Loucy (cell line): Measurements from ENCODE around the gene SGIP1.

Experiments used
- H2AFZ ChIP-seq: fragments of 200-600 bp; sonication (generic); 2 replicates; pipeline ENCODE4 v1.6.0; 2016; ENCODE audit warnings: antibody characterized with exemption, mild to moderate bottlenecking, low read length, moderate library complexity
- H3F3A ChIP-seq: fragments of 200-600 bp; 2 replicates; pipeline ENCODE4 v1.6.0; 2016; ENCODE audit warnings: antibody characterized with exemption, low read depth, mild to moderate bottlenecking
- H3K27me3 ChIP-seq: fragments of 200-600 bp; sonication (generic); 2 replicates; pipeline ENCODE4 v1.6.1; 2014; ENCODE audit warnings: low read length, mild to moderate bottlenecking; ENCODE audit not compliant: insufficient read depth, poor library complexity, severe bottlenecking
- H3K36me3 ChIP-seq: fragments of 200-600 bp; sonication (generic); 2 replicates; pipeline ENCODE4 v1.6.1; 2016; ENCODE audit warnings: low read length; ENCODE audit not compliant: insufficient read depth
- H3K4me1 ChIP-seq: fragments of 200-600 bp; sonication (generic); 2 replicates; pipeline ENCODE4 v1.5.1; 2014; ENCODE audit warnings: low read length, mild to moderate bottlenecking; ENCODE audit not compliant: insufficient read depth, poor library complexity, severe bottlenecking
- H3K4me2 ChIP-seq: fragments of 200-600 bp; sonication (generic); 2 replicates; pipeline ENCODE4 v1.6.0; 2014; ENCODE audit warnings: antibody characterized with exemption, low read length, low read depth, mild to moderate bottlenecking; ENCODE audit not compliant: poor library complexity, severe bottlenecking
- H3K4me3 ChIP-seq: fragments of 200-600 bp; sonication (generic); 2 replicates; pipeline ENCODE4 v1.5.1; 2014; ENCODE audit warnings: low read length, mild to moderate bottlenecking, mixed read lengths; ENCODE audit not compliant: poor library complexity, severe bottlenecking
- H3K79me2 ChIP-seq: fragments of 200-600 bp; sonication (generic); 2 replicates; pipeline ENCODE4 v1.6.1; 2014; ENCODE audit warnings: low read length; ENCODE audit not compliant: insufficient read depth
- H3K9ac ChIP-seq: fragments of 200-600 bp; sonication (generic); 2 replicates; pipeline ENCODE4 v1.6.0; 2014; ENCODE audit warnings: mild to moderate bottlenecking, low read depth, low read length, moderate library complexity; ENCODE audit not compliant: poor library complexity, severe bottlenecking
- H3K9me2 ChIP-seq: fragments of 200-600 bp; sonication (generic); replicated peaks from 2 replicates; pipeline ENCODE4 v1.6.1; 2016; ENCODE audit warnings: low read depth, low read length, mixed read lengths
- H3K9me3 ChIP-seq: fragments of 200-600 bp; sonication (generic); 2 replicates; pipeline ENCODE4 v1.6.1; 2014; ENCODE audit warnings: mild to moderate bottlenecking, antibody characterized with exemption, low read length, low read depth; ENCODE audit not compliant: insufficient read depth
- H4K20me1 ChIP-seq: fragments of 200-600 bp; sonication (generic); 2 replicates; pipeline ENCODE4 v1.6.0; 2014; ENCODE audit warnings: antibody characterized with exemption, low read length, mild to moderate bottlenecking; ENCODE audit not compliant: insufficient read depth, poor library complexity, severe bottlenecking
- EZH2phosphoT487 ChIP-seq: fragments of 200-600 bp; IDR thresholded peaks from 2 replicates; pipeline ENCODE4 v1.6.1; 2018; ENCODE audit warnings: antibody characterized with exemption, mild to moderate bottlenecking, moderate library complexity, borderline replicate concordance
- TF ChIP-seq, protein P1 (sequence below): fragments of 200-600 bp; sonication (generic); conservative IDR thresholded peaks from 2 replicates; pipeline ENCODE4 v1.5.1; 2014; ENCODE audit warnings: mild to moderate bottlenecking, antibody characterized with exemption, low read length

Gene SGIP1

GRCh38 chr1:66705110-66705509 lies 171.2 kb downstream of the SGIP1 start:
- Histone ChIP-seq H4K20me1 (no peaks in the 10 kb centered on the region), H3K4me3 (no peak overlapping the region), H3K9me2 (no peaks in the 10 kb centered on the region), H3K9me3 (no peaks in the 10 kb centered on the region), H2AFZ (no peak overlapping the region), H3K79me2 (no peaks in the 10 kb centered on the region), H3K4me2 (no peak overlapping the region), H3K4me1 (no peaks in the 10 kb centered on the region), H3K9ac (no peak overlapping the region), H3K27me3 (no peaks in the 10 kb centered on the region), H3F3A (no peaks in the 10 kb centered on the region), H3K36me3 (no peaks in the 10 kb centered on the region)
- TF ChIP-seq EZH2phosphoT487, result no peak
- TF ChIP-seq, protein P1, sequence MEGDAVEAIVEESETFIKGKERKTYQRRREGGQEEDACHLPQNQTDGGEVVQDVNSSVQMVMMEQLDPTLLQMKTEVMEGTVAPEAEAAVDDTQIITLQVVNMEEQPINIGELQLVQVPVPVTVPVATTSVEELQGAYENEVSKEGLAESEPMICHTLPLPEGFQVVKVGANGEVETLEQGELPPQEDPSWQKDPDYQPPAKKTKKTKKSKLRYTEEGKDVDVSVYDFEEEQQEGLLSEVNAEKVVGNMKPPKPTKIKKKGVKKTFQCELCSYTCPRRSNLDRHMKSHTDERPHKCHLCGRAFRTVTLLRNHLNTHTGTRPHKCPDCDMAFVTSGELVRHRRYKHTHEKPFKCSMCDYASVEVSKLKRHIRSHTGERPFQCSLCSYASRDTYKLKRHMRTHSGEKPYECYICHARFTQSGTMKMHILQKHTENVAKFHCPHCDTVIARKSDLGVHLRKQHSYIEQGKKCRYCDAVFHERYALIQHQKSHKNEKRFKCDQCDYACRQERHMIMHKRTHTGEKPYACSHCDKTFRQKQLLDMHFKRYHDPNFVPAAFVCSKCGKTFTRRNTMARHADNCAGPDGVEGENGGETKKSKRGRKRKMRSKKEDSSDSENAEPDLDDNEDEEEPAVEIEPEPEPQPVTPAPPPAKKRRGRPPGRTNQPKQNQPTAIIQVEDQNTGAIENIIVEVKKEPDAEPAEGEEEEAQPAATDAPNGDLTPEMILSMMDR, result no peak

- Histone ChIP-seq H3K4me1 (peaks cover under 1% of the 10 kb centered on the region), H3K79me2 (no peaks in the 10 kb centered on the region), H3K9me2 (no peaks in the 10 kb centered on the region), H3K9ac (no peak overlapping the region), H2AFZ (no peak overlapping the region), H3K27me3 (no peaks in the 10 kb centered on the region), H4K20me1 (no peaks in the 10 kb centered on the region), H3K4me3 (no peak overlapping the region), H3K36me3 (no peaks in the 10 kb centered on the region), H3F3A (no peaks in the 10 kb centered on the region), H3K9me3 (no peaks in the 10 kb centered on the region), H3K4me2 (no peak overlapping the region)
- no peak for TF ChIP-seq EZH2phosphoT487
- TF ChIP-seq, protein P1, result peak; percentile 68
Measured at GRCh38 chr1:66711420-66711819, 177.5 kb downstream of the SGIP1 start.

- Histone ChIP-seq H4K20me1 (no peaks in the 10 kb centered on the region), H3K4me1 (peaks cover 10% of the 10 kb centered on the region), H3K4me3 (no peak overlapping the region), H3K9ac (no peak overlapping the region), H3K9me3 (no peaks in the 10 kb centered on the region), H2AFZ (no peak overlapping the region), H3F3A (no peaks in the 10 kb centered on the region), H3K4me2 (no peak overlapping the region), H3K27me3 (no peaks in the 10 kb centered on the region), H3K9me2 (no peaks in the 10 kb centered on the region), H3K79me2 (no peaks in the 10 kb centered on the region), H3K36me3 (no peaks in the 10 kb centered on the region)
- TF ChIP-seq EZH2phosphoT487, result no peak
- TF ChIP-seq, protein P1, result no peak
Measured at GRCh38 chr1:66712839-66713238, 178.9 kb downstream of the SGIP1 start.
